B cell (primary cell): Measurements from ENCODE around the gene PCLO. TPM values are rescaled to one million over a fixed set of nuclear protein-coding genes. Genes with fewer than 3 reads are reported as not detected.

Source experiments
- ATAC-seq: fragments of 200-7000 bp; cut with Tn5 transposase; one replicate; pipeline ENCODE4 v1.10.0; 2021; ENCODE audit warnings: low read depth, mild to moderate bottlenecking, moderate number of reproducible peaks, moderate library complexity
- CTCF ChIA-PET: fragments of 350-600 bp; sonication (Branson Sonifier 250); formaldehyde crosslinking; loops from one replicate; lab custom pipeline; 2021; ENCODE audit warnings: antibody characterized with exemption, inconsistent platforms; lab: Charles Lee
- POLR2A ChIA-PET: fragments of 350-600 bp; sonication (Branson Sonifier 250); formaldehyde crosslinking; loops from one replicate; lab custom pipeline; 2021; ENCODE audit warnings: antibody characterized with exemption; lab: Charles Lee
- DNase-seq: peaks from one replicate; pipeline ENCODE4 v3.0.0; 2013
- H2AFZ ChIP-seq: 2 replicates; pipeline ENCODE4 v1.6.1; 2012; ENCODE audit warnings: mild to moderate bottlenecking, low read depth, low read length; ENCODE audit not compliant: insufficient read depth, poor library complexity, severe bottlenecking
- H3K27ac ChIP-seq, 2 donors: 1 replicate in 1 of 2; 2 replicates in 1 of 2; pipeline ENCODE4 v1.5.1; 2012 to 2013; ENCODE audit warnings: low read length in 2 of 2, mild to moderate bottlenecking in 2 of 2, moderate library complexity in 1 of 2
- H3K27me3 ChIP-seq, 4 experiments: fragments of 200-600 bp in 1 of 4; sonication (generic) in 1 of 4; replicated peaks in 1 of 4; 1 replicate in 2 of 4; 2 replicates in 2 of 4; pipeline versions ENCODE4 v1.6.1 to v1.7.0; 2013 to 2016; ENCODE audit warnings: low read length in 3 of 4, mild to moderate bottlenecking in 2 of 4, mixed read lengths in 1 of 4, moderate library complexity in 1 of 4; ENCODE audit not compliant: insufficient read depth in 4 of 4, control insufficient read depth in 3 of 4; ENCODE audit errors: control extremely low read depth in 1 of 4
- H3K36me3 ChIP-seq, 2 experiments: replicated peaks in 1 of 2; 1 replicate in 1 of 2; 2 replicates in 1 of 2; pipeline versions ENCODE4 v1.6.1 to v1.7.1; 2013; ENCODE audit warnings: low read length in 1 of 2; ENCODE audit not compliant: insufficient read depth in 2 of 2, control insufficient read depth in 1 of 2; ENCODE audit errors: control extremely low read depth in 1 of 2, extremely low read depth in 1 of 2
- H3K4me1 ChIP-seq, 2 donors: fragments of 200-600 bp in 1 of 2; sonication (generic) in 1 of 2; 1 replicate in 1 of 2; 2 replicates in 1 of 2; pipeline versions ENCODE4 v1.5.1 to v1.6.1; 2013 to 2017; ENCODE audit warnings: low read length in 2 of 2; ENCODE audit not compliant: control insufficient read depth in 2 of 2, insufficient read depth in 2 of 2
- H3K4me2 ChIP-seq: replicated peaks from 2 replicates; pipeline ENCODE3; 2012; ENCODE audit warnings: mild to moderate bottlenecking, low read depth, low read length; ENCODE audit not compliant: poor library complexity, severe bottlenecking
- H3K4me3 ChIP-seq, 5 experiments: fragments of 200-600 bp in 1 of 5; sonication (generic) in 1 of 5; 1 replicate in 3 of 5; 2 replicates in 2 of 5; pipeline versions ENCODE4 v1.5.1 to v1.7.0; 2011 to 2016; ENCODE audit warnings: low read length in 4 of 5, mild to moderate bottlenecking in 4 of 5, low read depth in 2 of 5, control low read depth in 1 of 5, moderate library complexity in 1 of 5; ENCODE audit not compliant: insufficient read depth in 1 of 5; ENCODE audit errors: control extremely low read depth in 1 of 5, extremely low read depth in 1 of 5
- H3K79me2 ChIP-seq: fragments of 200-600 bp; sonication (generic); one replicate; pipeline ENCODE4 v1.6.0; 2016; ENCODE audit warnings: low read length; ENCODE audit not compliant: control insufficient read depth, insufficient read depth
- H3K9ac ChIP-seq: fragments of 200-600 bp; sonication (generic); 2 replicates; pipeline ENCODE4 v1.6.1; 2017; ENCODE audit warnings: mild to moderate bottlenecking, low read length, moderate library complexity
- H3K9me3 ChIP-seq, 3 donors: one replicate each; pipeline versions ENCODE4 v1.6.1 to v1.7.1; 2013; ENCODE audit warnings: low read length in 2 of 3; ENCODE audit not compliant: control insufficient read depth in 2 of 3, insufficient read depth in 1 of 3; ENCODE audit errors: control extremely low read depth in 1 of 3
- H4K20me1 ChIP-seq: 2 replicates; pipeline ENCODE4 v1.6.0; 2012; ENCODE audit warnings: mild to moderate bottlenecking, low read length; ENCODE audit not compliant: insufficient read depth, control insufficient read depth, poor library complexity, severe bottlenecking
- H3K27ac Mint-ChIP-seq: one replicate; pipeline ENCODE4 v1.8.0; 2021; ENCODE audit warnings: mixed read lengths
- H3K27me3 Mint-ChIP-seq: one replicate; pipeline ENCODE4 v1.8.0; 2021; ENCODE audit warnings: mixed read lengths
- H3K4me1 Mint-ChIP-seq: one replicate; pipeline ENCODE4 v1.8.0; 2021; ENCODE audit warnings: mixed read lengths
- H3K4me3 Mint-ChIP-seq: one replicate; pipeline ENCODE4 v1.8.0; 2021; ENCODE audit warnings: mixed read lengths
- H3K9me3 Mint-ChIP-seq: one replicate; pipeline ENCODE4 v1.8.0; 2022; ENCODE audit warnings: mixed read lengths; ENCODE audit not compliant: insufficient read depth
- CTCF ChIP-seq: fragments of 200-600 bp; IDR thresholded peaks from one replicate; pipeline ENCODE4 v1.8.0; 2022; ENCODE audit warnings: antibody characterized with exemption, mild to moderate bottlenecking
- EZH2 ChIP-seq: IDR thresholded peaks from 2 replicates; pipeline ENCODE4 v1.6.1; 2012; ENCODE audit warnings: borderline replicate concordance, low read depth, mild to moderate bottlenecking, moderate library complexity, low read length; ENCODE audit not compliant: insufficient read depth, poor library complexity, severe bottlenecking
- WGBS: methylation state at CpG from one replicate; pipeline ENCODE4 v1.1.5; 2013; ENCODE audit warnings: missing lambda C conversion rate; ENCODE audit not compliant: insufficient coverage; 5-methylcytosine and 5-hydroxymethylcytosine counted together
- intact Hi-C: fragments of 100-400 bp; cut with micrococcal nuclease; formaldehyde crosslinking; loops from one replicate; pipeline ENCODE4 v1.10.0; 2022
- polyA plus RNA-seq: library from polyadenylated mRNA; depleted of rRNA; stranded (reverse); fragments of >200 nt; gene quantifications from 2 replicates; pipeline ENCODE4 v1.2.3, GENCODE V29; 2012
- total RNA-seq, 2 donors: library from RNA; stranded (reverse); fragments of 120-200 nt in 1 of 2; gene quantifications; 1 replicate in 1 of 2; 2 replicates in 1 of 2; pipeline versions ENCODE4 v1.2.3 to v1.2.4, GENCODE V29; 2013 to 2022

The PCLO gene
- total and polyA plus RNA-seq, 2 donors (not counting 1 experiment from before 2014, with no cell fraction given): 0.01 to 0.32 TPM

- peaks cover 16% of the 10 kb centered on the region for H3K9me3 Mint-ChIP-seq
- DNase-seq (no peak), ATAC-seq (no peak)
- no peaks in the 10 kb centered on the region for H3K79me2 ChIP-seq
- WGBS: no CpG with 5 or more reads among the region's 1 CpG
- TF ChIP-seq CTCF (no peak), EZH2 (no peak)
- no peak overlapping the region for H3K4me3 Mint-ChIP-seq
- H3K27ac ChIP-seq: no peak overlapping the region
- no peak overlapping the region for H3K9ac ChIP-seq
- H3K4me3 ChIP-seq: no peak overlapping the region
- H3K4me1 Mint-ChIP-seq: no peaks in the 10 kb centered on the region
- ChIA-PET CTCF (no interaction called here), POLR2A (no interaction called here)
- no peaks in the 10 kb centered on the region for H3K36me3 ChIP-seq
- peaks cover 0 to 8% (median 5%) of the 10 kb centered on the region in 3 donors for H3K9me3 ChIP-seq
- no peak overlapping the region for H3K4me2 ChIP-seq
- intact Hi-C loops: no loop called here
- no peaks in the 10 kb centered on the region for H4K20me1 ChIP-seq
- no peak overlapping the region for H2AFZ ChIP-seq
- no peaks in the 10 kb centered on the region for H3K27me3 Mint-ChIP-seq
- no peak overlapping the region for H3K27ac Mint-ChIP-seq
- no peaks in the 10 kb centered on the region for H3K4me1 ChIP-seq
- H3K27me3 ChIP-seq: no peaks in the 10 kb centered on the region
Measured at GRCh38 chr7:83178796-83179195, 16.1 kb upstream of the PCLO start.

- H3K4me3 Mint-ChIP-seq: no peak overlapping the region
- Histone ChIP-seq H3K79me2 (no peaks in the 10 kb centered on the region), H3K4me3 (no peak overlapping the region), H4K20me1 (no peaks in the 10 kb centered on the region), H2AFZ (no peak overlapping the region), H3K9me3 (peaks cover 0 to 8% (median 1%) of the 10 kb centered on the region in 3 donors), H3K4me2 (no peak overlapping the region), H3K36me3 (no peaks in the 10 kb centered on the region), H3K27me3 (no peaks in the 10 kb centered on the region), H3K4me1 (no peaks in the 10 kb centered on the region), H3K9ac (no peak overlapping the region), H3K27ac (no peak overlapping the region)
- no peaks in the 10 kb centered on the region for H3K27me3 Mint-ChIP-seq
- POLR2A ChIA-PET: no interaction called here
- TF ChIP-seq CTCF (no peak), EZH2 (no peak)
- H3K9me3 Mint-ChIP-seq: peaks cover 11% of the 10 kb centered on the region
- no peak for ATAC-seq
- intact Hi-C loops: no loop called here
- no peak for DNase-seq
- WGBS: 88% methylated on average over 2 of the region's 4 CpGs
- H3K27ac Mint-ChIP-seq: no peak overlapping the region
- CTCF ChIA-PET: no interaction called here
- H3K4me1 Mint-ChIP-seq: no peaks in the 10 kb centered on the region
Measured at GRCh38 chr7:83178066-83178465, 15.4 kb upstream of the PCLO start.
